Measurements from ENCODE around the gene CHADL.

- TF ChIP-seq, protein P1, sequence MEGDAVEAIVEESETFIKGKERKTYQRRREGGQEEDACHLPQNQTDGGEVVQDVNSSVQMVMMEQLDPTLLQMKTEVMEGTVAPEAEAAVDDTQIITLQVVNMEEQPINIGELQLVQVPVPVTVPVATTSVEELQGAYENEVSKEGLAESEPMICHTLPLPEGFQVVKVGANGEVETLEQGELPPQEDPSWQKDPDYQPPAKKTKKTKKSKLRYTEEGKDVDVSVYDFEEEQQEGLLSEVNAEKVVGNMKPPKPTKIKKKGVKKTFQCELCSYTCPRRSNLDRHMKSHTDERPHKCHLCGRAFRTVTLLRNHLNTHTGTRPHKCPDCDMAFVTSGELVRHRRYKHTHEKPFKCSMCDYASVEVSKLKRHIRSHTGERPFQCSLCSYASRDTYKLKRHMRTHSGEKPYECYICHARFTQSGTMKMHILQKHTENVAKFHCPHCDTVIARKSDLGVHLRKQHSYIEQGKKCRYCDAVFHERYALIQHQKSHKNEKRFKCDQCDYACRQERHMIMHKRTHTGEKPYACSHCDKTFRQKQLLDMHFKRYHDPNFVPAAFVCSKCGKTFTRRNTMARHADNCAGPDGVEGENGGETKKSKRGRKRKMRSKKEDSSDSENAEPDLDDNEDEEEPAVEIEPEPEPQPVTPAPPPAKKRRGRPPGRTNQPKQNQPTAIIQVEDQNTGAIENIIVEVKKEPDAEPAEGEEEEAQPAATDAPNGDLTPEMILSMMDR (IDR thresholded peaks at IDR 0.05), result no peak
- no peak for TF ChIP-seq POLR2A (IDR thresholded peaks at IDR 0.05)
Measured at GRCh38 chr22:41180926-41181325, 59.8 kb downstream of the CHADL start.
